ENCODE measurements around the gene WWC2.

Gene WWC2

GRCh38 chr4:183333983-183334382, 234.9 kb downstream of the WWC2 start:
- no peaks in the 10 kb centered on the region for H4K20me1 ChIP-seq (ENCODE audit: low read depth, low read length)
- H3K27ac ChIP-seq (ENCODE audit: low read depth, low read length): no peak overlapping the region
- no peak overlapping the region for H3K4me3 ChIP-seq (ENCODE audit: insufficient read depth, low read length, poor library complexity, severe bottlenecking)
- H3K36me3 ChIP-seq (ENCODE audit: low read length): no peaks in the 10 kb centered on the region
- H3F3A ChIP-seq (ENCODE audit: insufficient read depth): no peaks in the 10 kb centered on the region
- no peaks in the 10 kb centered on the region for H3K9me2 ChIP-seq (replicated peaks; ENCODE audit: insufficient read depth, low read length)
- H2AFZ ChIP-seq (ENCODE audit: low read depth, low read length, severe bottlenecking): no peak overlapping the region
- no peaks in the 10 kb centered on the region for H3K9me3 ChIP-seq (ENCODE audit: insufficient read depth, low read length)
- no peak overlapping the region for H3K9ac ChIP-seq (ENCODE audit: low read length)
- H3K79me2 ChIP-seq (ENCODE audit: insufficient read depth, low read length): no peaks in the 10 kb centered on the region
- H3K27me3 ChIP-seq (ENCODE audit: low read length): no peaks in the 10 kb centered on the region
- TF ChIP-seq EZH2phosphoT487 (conservative IDR thresholded peaks at IDR 0.05; ENCODE audit: low read length) (no peak), CTCF (IDR thresholded peaks at IDR 0.05; ENCODE audit: insufficient read depth, low read length, poor library complexity, severe bottlenecking) (no peak)
- H3K4me2 ChIP-seq (ENCODE audit: low read depth, low read length, poor library complexity, severe bottlenecking): no peak overlapping the region

GRCh38 chr4:183335369-183335940, 236.4 kb downstream of the WWC2 start:
- Histone ChIP-seq H3K27me3 (ENCODE audit: low read length) (no peaks in the 10 kb centered on the region), H3K9me2 (replicated peaks; ENCODE audit: insufficient read depth, low read length) (no peaks in the 10 kb centered on the region), H3K27ac (ENCODE audit: low read depth, low read length) (no peak overlapping the region), H3K79me2 (ENCODE audit: insufficient read depth, low read length) (no peaks in the 10 kb centered on the region), H3K36me3 (ENCODE audit: low read length) (no peaks in the 10 kb centered on the region), H3K4me2 (ENCODE audit: low read depth, low read length, poor library complexity, severe bottlenecking) (no peak overlapping the region), H3K9me3 (ENCODE audit: insufficient read depth, low read length) (no peaks in the 10 kb centered on the region), H2AFZ (ENCODE audit: low read depth, low read length, severe bottlenecking) (no peak overlapping the region), H3K4me3 (ENCODE audit: insufficient read depth, low read length, poor library complexity, severe bottlenecking) (no peak overlapping the region), H4K20me1 (ENCODE audit: low read depth, low read length) (no peaks in the 10 kb centered on the region), H3F3A (ENCODE audit: insufficient read depth) (no peaks in the 10 kb centered on the region), H3K9ac (ENCODE audit: low read length) (no peak overlapping the region)
- no peak for TF ChIP-seq CTCF (IDR thresholded peaks at IDR 0.05; ENCODE audit: insufficient read depth, low read length, poor library complexity, severe bottlenecking)
- no peak for TF ChIP-seq EZH2phosphoT487 (conservative IDR thresholded peaks at IDR 0.05; ENCODE audit: low read length)

- Histone ChIP-seq H2AFZ (ENCODE audit: low read depth, low read length, severe bottlenecking) (no peak overlapping the region), H3K4me3 (ENCODE audit: insufficient read depth, low read length, poor library complexity, severe bottlenecking) (no peak overlapping the region), H3K27me3 (ENCODE audit: low read length) (no peaks in the 10 kb centered on the region), H3K9me2 (replicated peaks; ENCODE audit: insufficient read depth, low read length) (no peaks in the 10 kb centered on the region), H3K36me3 (ENCODE audit: low read length) (no peaks in the 10 kb centered on the region), H4K20me1 (ENCODE audit: low read depth, low read length) (no peaks in the 10 kb centered on the region), H3K4me2 (ENCODE audit: low read depth, low read length, poor library complexity, severe bottlenecking) (no peak overlapping the region), H3F3A (ENCODE audit: insufficient read depth) (no peaks in the 10 kb centered on the region), H3K9me3 (ENCODE audit: insufficient read depth, low read length) (no peaks in the 10 kb centered on the region), H3K27ac (ENCODE audit: low read depth, low read length) (no peak overlapping the region), H3K79me2 (ENCODE audit: insufficient read depth, low read length) (no peaks in the 10 kb centered on the region), H3K9ac (ENCODE audit: low read length) (no peak overlapping the region)
- TF ChIP-seq CTCF (IDR thresholded peaks at IDR 0.05; ENCODE audit: insufficient read depth, low read length, poor library complexity, severe bottlenecking): no peak
- no peak for TF ChIP-seq EZH2phosphoT487 (conservative IDR thresholded peaks at IDR 0.05; ENCODE audit: low read length)
Observed at GRCh38 chr4:183337349-183337748, 238.3 kb downstream of the WWC2 start.
